Rectal smooth muscle tissue (tissue), 1 donor: ENCODE measurements around the gene CUBN.

ENCODE experiments used
- H3K27ac ChIP-seq: one replicate; pipeline ENCODE4 v1.7.0; 2013; ENCODE audit warnings: low read depth, low read length, inconsistent platforms
- H3K27me3 ChIP-seq: one replicate; pipeline ENCODE4 v1.7.0; 2013; ENCODE audit warnings: low read length; ENCODE audit not compliant: control insufficient read depth, insufficient read depth
- H3K36me3 ChIP-seq: one replicate; pipeline ENCODE4 v1.7.0; 2013; ENCODE audit warnings: low read length; ENCODE audit not compliant: control insufficient read depth, insufficient read depth
- H3K4me1 ChIP-seq: one replicate; pipeline ENCODE4 v1.7.0; 2013; ENCODE audit warnings: low read length; ENCODE audit not compliant: control insufficient read depth, insufficient read depth
- H3K4me3 ChIP-seq: one replicate; pipeline ENCODE4 v1.7.0; 2013; ENCODE audit warnings: low read length
- H3K9ac ChIP-seq: one replicate; pipeline ENCODE4 v1.7.0; 2013; ENCODE audit warnings: low read length

Gene CUBN

GRCh38 chr10:17041626-17042520 is 87.7 kb downstream of the CUBN start:
- H3K4me3 ChIP-seq, result no peak overlapping the region
- H3K36me3 ChIP-seq, result no peaks in the 10 kb centered on the region
- H3K27me3 ChIP-seq, result no peaks in the 10 kb centered on the region
- H3K27ac ChIP-seq, result no peak overlapping the region
- no peak overlapping the region for H3K9ac ChIP-seq
- no peaks in the 10 kb centered on the region for H3K4me1 ChIP-seq

- Histone ChIP-seq H3K27ac (peak overlapping the region; percentile 58), H3K36me3 (no peaks in the 10 kb centered on the region), H3K4me1 (no peaks in the 10 kb centered on the region), H3K27me3 (no peaks in the 10 kb centered on the region), H3K9ac (no peak overlapping the region), H3K4me3 (no peak overlapping the region)
These were observed 91.0 kb downstream of the CUBN start for GRCh38 chr10:17038627-17039026.

GRCh38 chr10:17037910-17038309 is 91.7 kb downstream of the CUBN start:
- Histone ChIP-seq H3K4me1 (no peaks in the 10 kb centered on the region), H3K36me3 (no peaks in the 10 kb centered on the region), H3K4me3 (no peak overlapping the region), H3K27ac (peak overlapping the region; percentile 34), H3K27me3 (no peaks in the 10 kb centered on the region), H3K9ac (no peak overlapping the region)

- Histone ChIP-seq H3K4me3 (no peak overlapping the region), H3K27me3 (no peaks in the 10 kb centered on the region), H3K9ac (no peak overlapping the region), H3K4me1 (no peaks in the 10 kb centered on the region), H3K27ac (no peak overlapping the region), H3K36me3 (no peaks in the 10 kb centered on the region)
These were observed 94.2 kb downstream of the CUBN start for GRCh38 chr10:17035446-17035845.

- H3K4me3 ChIP-seq, result no peak overlapping the region
- no peak overlapping the region for H3K9ac ChIP-seq
- no peaks in the 10 kb centered on the region for H3K36me3 ChIP-seq
- H3K27me3 ChIP-seq, result no peaks in the 10 kb centered on the region
- no peaks in the 10 kb centered on the region for H3K4me1 ChIP-seq
- no peak overlapping the region for H3K27ac ChIP-seq
These were observed 95.9 kb downstream of the CUBN start for GRCh38 chr10:17033529-17034260.

GRCh38 chr10:17031637-17032635 is 97.7 kb downstream of the CUBN start:
- H3K27ac ChIP-seq, result no peak overlapping the region
- H3K9ac ChIP-seq, result no peak overlapping the region
- H3K27me3 ChIP-seq, result no peaks in the 10 kb centered on the region
- no peaks in the 10 kb centered on the region for H3K4me1 ChIP-seq
- no peaks in the 10 kb centered on the region for H3K36me3 ChIP-seq
- H3K4me3 ChIP-seq, result no peak overlapping the region

- H3K27me3 ChIP-seq, result no peaks in the 10 kb centered on the region
- H3K9ac ChIP-seq, result no peak overlapping the region
- no peaks in the 10 kb centered on the region for H3K36me3 ChIP-seq
- peak overlapping the region; percentile 44 for H3K4me3 ChIP-seq
- H3K4me1 ChIP-seq, result no peaks in the 10 kb centered on the region
- peak overlapping the region; percentile 51 for H3K27ac ChIP-seq
These were observed 99.9 kb downstream of the CUBN start for GRCh38 chr10:17029581-17030271.

GRCh38 chr10:17029239-17029580 is 100.4 kb downstream of the CUBN start:
- H3K4me1 ChIP-seq, result no peaks in the 10 kb centered on the region
- no peaks in the 10 kb centered on the region for H3K27me3 ChIP-seq
- H3K9ac ChIP-seq, result no peak overlapping the region
- H3K4me3 ChIP-seq, result no peak overlapping the region
- no peaks in the 10 kb centered on the region for H3K36me3 ChIP-seq
- peak overlapping the region; percentile 51 for H3K27ac ChIP-seq

GRCh38 chr10:17028798-17029197 is 100.8 kb downstream of the CUBN start:
- Histone ChIP-seq H3K9ac (no peak overlapping the region), H3K36me3 (no peaks in the 10 kb centered on the region), H3K4me1 (no peaks in the 10 kb centered on the region), H3K27me3 (no peaks in the 10 kb centered on the region), H3K4me3 (no peak overlapping the region), H3K27ac (no peak overlapping the region)

GRCh38 chr10:17026686-17027485 is 102.7 kb downstream of the CUBN start:
- no peaks in the 10 kb centered on the region for H3K4me1 ChIP-seq

More at GRCh38 chr10:17026686-17027485, 102.7 kb downstream of the CUBN start:
- no peak overlapping the region for H3K9ac ChIP-seq
- no peak overlapping the region for H3K4me3 ChIP-seq
- no peak overlapping the region for H3K27ac ChIP-seq
- no peaks in the 10 kb centered on the region for H3K27me3 ChIP-seq
- H3K36me3 ChIP-seq, result no peaks in the 10 kb centered on the region
